NB4 (cell line): ENCODE data around the gene GRAMD2A.

ENCODE experiments used
- DNase-seq: peaks from one replicate; pipeline ENCODE4 v3.0.0; 2010; ENCODE audit warnings: low read depth
- H3K4me3 ChIP-seq: one replicate; pipeline ENCODE4 v1.5.1; 2011; ENCODE audit warnings: mild to moderate bottlenecking, low read depth, low read length, moderate library complexity
- MYC ChIP-seq: IDR thresholded peaks from 2 replicates; pipeline ENCODE4 v1.6.1; 2011; ENCODE audit warnings: low read depth, low read length
- POLR2A ChIP-seq: IDR thresholded peaks from 2 replicates; pipeline ENCODE4 v1.6.1; 2011; ENCODE audit warnings: mild to moderate bottlenecking; ENCODE audit not compliant: insufficient read length; ENCODE audit errors: extremely low read depth
- TF ChIP-seq, protein P1 (sequence below): IDR thresholded peaks from one replicate; pipeline ENCODE4 v1.5.1; 2012; ENCODE audit warnings: low read depth, low read length
- TF ChIP-seq, protein P2 (sequence below): IDR thresholded peaks from 2 replicates; pipeline ENCODE4 v1.6.1; 2011; ENCODE audit warnings: low read depth, low read length

GRAMD2A gene

DNA sequence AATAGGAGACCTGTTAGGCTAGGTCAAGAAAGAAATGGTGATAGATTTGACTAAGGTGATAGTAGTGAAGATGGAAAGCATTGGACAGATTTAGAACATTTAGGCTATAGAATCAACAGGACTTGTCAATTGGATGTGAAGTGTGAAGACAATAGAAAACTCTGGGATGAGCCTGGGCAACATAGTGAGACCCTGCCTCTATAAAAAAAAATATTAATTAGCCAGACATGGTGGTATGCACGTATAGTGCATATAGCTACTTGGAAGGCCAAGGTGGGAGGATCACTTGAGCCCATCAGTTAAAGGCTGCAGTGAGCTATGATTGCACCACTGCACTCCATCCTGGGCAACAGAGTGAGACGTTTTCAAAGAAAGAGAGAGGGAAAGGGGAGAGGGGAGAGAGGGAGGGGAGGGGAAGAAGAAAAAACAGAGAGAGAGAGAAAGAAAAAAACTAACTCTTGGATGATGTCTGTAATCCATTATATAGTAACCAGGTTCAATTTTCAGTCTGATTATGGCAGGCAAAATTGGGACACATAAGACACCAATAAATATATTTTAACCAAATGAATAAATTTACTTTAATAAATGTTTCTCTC is 69.8 kb downstream of the GRAMD2A start:
- no peak overlapping the region for H3K4me3 ChIP-seq
- DNase-seq: no peak
- TF ChIP-seq, protein P1, sequence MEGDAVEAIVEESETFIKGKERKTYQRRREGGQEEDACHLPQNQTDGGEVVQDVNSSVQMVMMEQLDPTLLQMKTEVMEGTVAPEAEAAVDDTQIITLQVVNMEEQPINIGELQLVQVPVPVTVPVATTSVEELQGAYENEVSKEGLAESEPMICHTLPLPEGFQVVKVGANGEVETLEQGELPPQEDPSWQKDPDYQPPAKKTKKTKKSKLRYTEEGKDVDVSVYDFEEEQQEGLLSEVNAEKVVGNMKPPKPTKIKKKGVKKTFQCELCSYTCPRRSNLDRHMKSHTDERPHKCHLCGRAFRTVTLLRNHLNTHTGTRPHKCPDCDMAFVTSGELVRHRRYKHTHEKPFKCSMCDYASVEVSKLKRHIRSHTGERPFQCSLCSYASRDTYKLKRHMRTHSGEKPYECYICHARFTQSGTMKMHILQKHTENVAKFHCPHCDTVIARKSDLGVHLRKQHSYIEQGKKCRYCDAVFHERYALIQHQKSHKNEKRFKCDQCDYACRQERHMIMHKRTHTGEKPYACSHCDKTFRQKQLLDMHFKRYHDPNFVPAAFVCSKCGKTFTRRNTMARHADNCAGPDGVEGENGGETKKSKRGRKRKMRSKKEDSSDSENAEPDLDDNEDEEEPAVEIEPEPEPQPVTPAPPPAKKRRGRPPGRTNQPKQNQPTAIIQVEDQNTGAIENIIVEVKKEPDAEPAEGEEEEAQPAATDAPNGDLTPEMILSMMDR: no peak
- TF ChIP-seq POLR2A: no peak
- TF ChIP-seq, protein P2, sequence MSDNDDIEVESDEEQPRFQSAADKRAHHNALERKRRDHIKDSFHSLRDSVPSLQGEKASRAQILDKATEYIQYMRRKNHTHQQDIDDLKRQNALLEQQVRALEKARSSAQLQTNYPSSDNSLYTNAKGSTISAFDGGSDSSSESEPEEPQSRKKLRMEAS: no peak

DNA sequence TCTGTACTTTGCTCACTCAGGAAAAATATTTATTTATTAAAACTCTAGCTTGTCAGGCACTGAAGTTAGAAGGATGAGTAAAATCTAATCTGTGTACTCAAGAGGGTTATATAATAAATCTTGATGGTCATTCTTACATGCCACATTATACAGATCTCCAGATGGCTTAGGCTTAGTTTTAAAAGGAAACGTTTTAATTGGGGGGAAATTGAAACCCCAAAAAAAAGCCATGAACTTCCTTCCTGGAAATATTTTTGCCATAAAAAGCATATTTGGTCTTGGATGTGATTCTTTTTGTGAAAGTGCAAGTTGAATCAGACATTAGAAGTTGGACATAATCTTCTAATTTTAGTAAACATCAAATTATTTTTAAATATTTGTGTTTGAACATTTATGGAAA is 73.4 kb downstream of the GRAMD2A start:
- DNase-seq: no peak
- no peak overlapping the region for H3K4me3 ChIP-seq
- TF ChIP-seq MYC: no peak
- TF ChIP-seq POLR2A: no peak
- TF ChIP-seq, protein P2: no peak
- TF ChIP-seq, protein P1: no peak

DNA sequence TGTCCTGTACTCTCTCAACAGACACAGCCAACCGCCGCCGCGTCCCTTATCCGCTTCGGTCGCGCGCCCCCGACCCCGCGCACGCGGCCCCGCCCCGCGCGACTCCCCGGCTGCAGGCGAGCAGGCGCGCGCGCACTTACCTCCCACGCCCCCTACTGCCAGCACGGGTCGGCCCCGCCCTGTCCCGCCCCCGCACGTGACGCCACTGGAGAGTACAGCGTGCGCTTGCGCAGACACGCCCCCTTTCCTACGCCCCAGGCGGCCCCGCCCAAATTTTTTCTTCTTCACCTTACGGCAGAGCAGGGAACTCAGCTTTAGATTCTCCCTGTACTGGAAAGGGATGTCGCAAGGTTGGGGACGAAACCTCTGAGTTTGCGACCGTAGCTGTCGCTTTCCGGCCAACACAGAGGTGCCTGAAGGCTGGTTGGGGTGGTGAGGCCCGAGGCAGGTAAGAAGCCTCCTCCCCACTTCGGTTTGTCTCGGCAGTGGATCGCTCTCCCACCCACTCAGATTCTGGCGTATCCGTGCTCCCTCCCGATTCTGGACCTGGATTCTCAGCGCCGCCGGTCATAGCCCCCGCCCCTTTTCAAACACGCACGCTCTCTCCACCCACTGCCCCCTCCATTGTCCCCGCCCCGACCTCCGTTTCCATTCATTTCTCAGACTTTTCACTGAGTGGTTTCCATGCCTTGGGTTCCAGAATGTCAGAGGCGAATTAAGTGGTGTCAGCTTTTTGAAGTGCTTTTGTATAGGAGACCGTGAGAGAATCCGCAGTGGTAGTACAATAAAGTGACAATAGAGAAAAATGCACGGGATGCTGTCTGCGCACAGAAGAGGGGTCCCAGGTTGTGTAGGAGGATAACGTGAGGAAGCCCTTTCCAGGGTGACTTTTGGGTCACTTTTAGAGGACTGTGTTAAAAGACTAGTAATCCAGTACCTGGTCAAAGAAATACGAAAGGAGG is 79.3 kb downstream of the GRAMD2A start, which contains the start of the genes MYO9A and SENP8:
Gene MYO9A, minus strand, starts transcription at position 134 of the 962 bp plus-strand sequence. CDS start 71,587 bp downstream, outside the sequence.
Gene SENP8, plus strand, starts transcription at position 387 of the 962 bp plus-strand sequence. CDS start 21,221 bp downstream, outside the sequence.
- DNase-seq: peak; percentile 97
- TF ChIP-seq POLR2A (peak; percentile 81), MYC (peak; percentile 65)
- TF ChIP-seq, protein P1: no peak
- TF ChIP-seq, protein P2: peak; percentile 94
- H3K4me3 ChIP-seq: peak within 1 kb of the TSS; percentile 84

DNA sequence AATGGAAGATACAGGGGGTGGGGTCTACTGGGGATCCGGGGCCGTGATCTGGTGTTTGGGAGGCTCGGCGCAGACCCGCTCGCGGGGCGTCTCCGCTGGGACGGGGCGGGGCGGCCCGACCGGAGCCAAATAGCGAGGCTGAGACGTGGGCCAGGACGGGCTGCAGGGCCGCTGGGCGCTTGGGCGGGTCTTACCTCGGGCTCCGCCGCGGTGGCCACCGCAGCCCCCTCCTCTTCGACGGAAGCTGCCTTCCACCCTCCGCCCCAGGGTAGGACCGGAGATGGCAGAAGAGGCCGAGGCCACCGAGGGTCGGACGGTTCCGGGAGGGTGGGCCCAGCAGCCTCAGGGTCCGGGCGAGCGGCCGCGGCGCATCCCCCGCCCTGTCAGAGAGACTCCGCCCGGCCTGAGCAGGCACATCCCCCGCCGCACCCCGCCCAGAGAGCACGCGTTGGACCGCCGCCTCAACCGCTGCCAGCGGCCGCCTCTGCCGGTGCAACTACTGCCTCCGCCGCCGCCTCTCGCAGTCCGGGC is 80.0 kb downstream of the GRAMD2A start:
- peak; percentile 80 for DNase-seq

DNA sequence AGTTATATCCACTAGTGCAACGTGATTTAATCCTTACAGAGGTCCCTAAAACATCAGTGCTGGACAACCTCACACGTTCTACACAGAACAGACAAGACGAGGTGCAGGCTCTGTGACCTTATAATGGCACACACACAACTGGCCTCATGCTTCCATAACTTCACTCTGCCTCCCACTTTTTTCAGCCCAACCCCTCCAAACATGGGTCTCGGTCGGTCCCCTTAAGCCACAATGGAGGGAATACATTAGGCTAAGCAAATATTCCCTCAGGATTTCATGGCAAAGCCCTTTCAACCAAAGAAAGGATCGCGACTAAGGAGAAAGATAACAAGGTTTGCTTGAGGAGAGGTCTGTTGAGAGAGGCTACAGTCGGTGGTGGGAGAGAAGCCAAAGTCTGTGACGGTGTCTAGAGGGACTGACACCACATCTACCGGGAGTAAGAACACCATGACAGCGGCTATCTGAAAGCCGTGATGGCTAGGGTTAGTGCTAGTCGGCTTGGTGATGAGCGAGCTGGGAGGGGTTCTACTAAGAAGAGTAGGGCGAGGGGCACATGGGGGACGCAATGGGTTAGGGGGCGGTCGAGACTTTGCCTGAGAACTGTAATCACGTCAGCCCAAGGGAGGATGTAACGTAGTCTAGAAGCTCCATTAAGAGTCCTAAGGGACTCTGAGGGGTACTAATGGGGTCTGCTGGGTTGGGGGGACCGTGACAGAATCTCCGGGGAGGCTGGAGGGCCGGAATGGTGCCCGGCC is 80.7 kb downstream of the GRAMD2A start:
- peak; percentile 48 for DNase-seq
- no peak for TF ChIP-seq MYC
- TF ChIP-seq POLR2A: no peak
- TF ChIP-seq, protein P2: no peak
- TF ChIP-seq, protein P1: no peak
- H3K4me3 ChIP-seq: peak overlapping the region; percentile 84

More for the DNA sequence above, 80.0 kb downstream of the GRAMD2A start:
- H3K4me3 ChIP-seq: peak overlapping the region; percentile 84
- TF ChIP-seq, protein P1: no peak
- TF ChIP-seq MYC: peak; percentile 81; the same call in 1 of the 2 replicates
